B cell (primary cell): ENCODE results near the gene SLK. TPM values are rescaled to one million over a fixed set of nuclear protein-coding genes. Genes with fewer than 3 reads are reported as not detected.

Source experiments
- ATAC-seq: fragments of 200-7000 bp; cut with Tn5 transposase; one replicate; pipeline ENCODE4 v1.10.0; 2021; ENCODE audit warnings: low read depth, mild to moderate bottlenecking, moderate number of reproducible peaks, moderate library complexity
- CTCF ChIA-PET: fragments of 350-600 bp; sonication (Branson Sonifier 250); formaldehyde crosslinking; loops from one replicate; lab custom pipeline; 2021; ENCODE audit warnings: antibody characterized with exemption, inconsistent platforms; lab: Charles Lee
- POLR2A ChIA-PET: fragments of 350-600 bp; sonication (Branson Sonifier 250); formaldehyde crosslinking; loops from one replicate; lab custom pipeline; 2021; ENCODE audit warnings: antibody characterized with exemption; lab: Charles Lee
- DNase-seq: peaks from one replicate; pipeline ENCODE4 v3.0.0; 2013
- H2AFZ ChIP-seq: 2 replicates; pipeline ENCODE4 v1.6.1; 2012; ENCODE audit warnings: mild to moderate bottlenecking, low read depth, low read length; ENCODE audit not compliant: insufficient read depth, poor library complexity, severe bottlenecking
- H3K27ac ChIP-seq, 2 donors: 1 replicate in 1 of 2; 2 replicates in 1 of 2; pipeline ENCODE4 v1.5.1; 2012 to 2013; ENCODE audit warnings: low read length in 2 of 2, mild to moderate bottlenecking in 2 of 2, moderate library complexity in 1 of 2
- H3K27me3 ChIP-seq, 4 experiments: fragments of 200-600 bp in 1 of 4; sonication (generic) in 1 of 4; replicated peaks in 1 of 4; 1 replicate in 2 of 4; 2 replicates in 2 of 4; pipeline versions ENCODE4 v1.6.1 to v1.7.0; 2013 to 2016; ENCODE audit warnings: low read length in 3 of 4, mild to moderate bottlenecking in 2 of 4, mixed read lengths in 1 of 4, moderate library complexity in 1 of 4; ENCODE audit not compliant: insufficient read depth in 4 of 4, control insufficient read depth in 3 of 4; ENCODE audit errors: control extremely low read depth in 1 of 4
- H3K36me3 ChIP-seq, 2 experiments: replicated peaks in 1 of 2; 1 replicate in 1 of 2; 2 replicates in 1 of 2; pipeline versions ENCODE4 v1.6.1 to v1.7.1; 2013; ENCODE audit warnings: low read length in 1 of 2; ENCODE audit not compliant: insufficient read depth in 2 of 2, control insufficient read depth in 1 of 2; ENCODE audit errors: control extremely low read depth in 1 of 2, extremely low read depth in 1 of 2
- H3K4me1 ChIP-seq, 2 donors: fragments of 200-600 bp in 1 of 2; sonication (generic) in 1 of 2; 1 replicate in 1 of 2; 2 replicates in 1 of 2; pipeline versions ENCODE4 v1.5.1 to v1.6.1; 2013 to 2017; ENCODE audit warnings: low read length in 2 of 2; ENCODE audit not compliant: control insufficient read depth in 2 of 2, insufficient read depth in 2 of 2
- H3K4me2 ChIP-seq: replicated peaks from 2 replicates; pipeline ENCODE3; 2012; ENCODE audit warnings: mild to moderate bottlenecking, low read depth, low read length; ENCODE audit not compliant: poor library complexity, severe bottlenecking
- H3K4me3 ChIP-seq, 5 experiments: fragments of 200-600 bp in 1 of 5; sonication (generic) in 1 of 5; 1 replicate in 3 of 5; 2 replicates in 2 of 5; pipeline versions ENCODE4 v1.5.1 to v1.7.0; 2011 to 2016; ENCODE audit warnings: low read length in 4 of 5, mild to moderate bottlenecking in 4 of 5, low read depth in 2 of 5, control low read depth in 1 of 5, moderate library complexity in 1 of 5; ENCODE audit not compliant: insufficient read depth in 1 of 5; ENCODE audit errors: control extremely low read depth in 1 of 5, extremely low read depth in 1 of 5
- H3K79me2 ChIP-seq: fragments of 200-600 bp; sonication (generic); one replicate; pipeline ENCODE4 v1.6.0; 2016; ENCODE audit warnings: low read length; ENCODE audit not compliant: control insufficient read depth, insufficient read depth
- H3K9ac ChIP-seq: fragments of 200-600 bp; sonication (generic); 2 replicates; pipeline ENCODE4 v1.6.1; 2017; ENCODE audit warnings: mild to moderate bottlenecking, low read length, moderate library complexity
- H3K9me3 ChIP-seq, 3 donors: one replicate each; pipeline versions ENCODE4 v1.6.1 to v1.7.1; 2013; ENCODE audit warnings: low read length in 2 of 3; ENCODE audit not compliant: control insufficient read depth in 2 of 3, insufficient read depth in 1 of 3; ENCODE audit errors: control extremely low read depth in 1 of 3
- H4K20me1 ChIP-seq: 2 replicates; pipeline ENCODE4 v1.6.0; 2012; ENCODE audit warnings: mild to moderate bottlenecking, low read length; ENCODE audit not compliant: insufficient read depth, control insufficient read depth, poor library complexity, severe bottlenecking
- H3K27ac Mint-ChIP-seq: one replicate; pipeline ENCODE4 v1.8.0; 2021; ENCODE audit warnings: mixed read lengths
- H3K27me3 Mint-ChIP-seq: one replicate; pipeline ENCODE4 v1.8.0; 2021; ENCODE audit warnings: mixed read lengths
- H3K4me1 Mint-ChIP-seq: one replicate; pipeline ENCODE4 v1.8.0; 2021; ENCODE audit warnings: mixed read lengths
- H3K4me3 Mint-ChIP-seq: one replicate; pipeline ENCODE4 v1.8.0; 2021; ENCODE audit warnings: mixed read lengths
- H3K9me3 Mint-ChIP-seq: one replicate; pipeline ENCODE4 v1.8.0; 2022; ENCODE audit warnings: mixed read lengths; ENCODE audit not compliant: insufficient read depth
- EZH2 ChIP-seq: IDR thresholded peaks from 2 replicates; pipeline ENCODE4 v1.6.1; 2012; ENCODE audit warnings: borderline replicate concordance, low read depth, mild to moderate bottlenecking, moderate library complexity, low read length; ENCODE audit not compliant: insufficient read depth, poor library complexity, severe bottlenecking
- WGBS: methylation state at CpG from one replicate; pipeline ENCODE4 v1.1.5; 2013; ENCODE audit warnings: missing lambda C conversion rate; ENCODE audit not compliant: insufficient coverage; 5-methylcytosine and 5-hydroxymethylcytosine counted together
- intact Hi-C: fragments of 100-400 bp; cut with micrococcal nuclease; formaldehyde crosslinking; loops from one replicate; pipeline ENCODE4 v1.10.0; 2022
- polyA plus RNA-seq: library from polyadenylated mRNA; depleted of rRNA; stranded (reverse); fragments of >200 nt; gene quantifications from 2 replicates; pipeline ENCODE4 v1.2.3, GENCODE V29; 2012
- total RNA-seq, 2 donors: library from RNA; stranded (reverse); fragments of 120-200 nt in 1 of 2; gene quantifications; 1 replicate in 1 of 2; 2 replicates in 1 of 2; pipeline versions ENCODE4 v1.2.3 to v1.2.4, GENCODE V29; 2013 to 2022
- TF ChIP-seq, protein P1 (sequence below): fragments of 200-600 bp; IDR thresholded peaks from one replicate; pipeline ENCODE4 v1.8.0; 2022; ENCODE audit warnings: antibody characterized with exemption, mild to moderate bottlenecking

Gene SLK
- total and polyA plus RNA-seq, 2 donors (not counting 1 experiment from before 2014, with no cell fraction given) = 2.9 to 24.5 TPM

DNA sequence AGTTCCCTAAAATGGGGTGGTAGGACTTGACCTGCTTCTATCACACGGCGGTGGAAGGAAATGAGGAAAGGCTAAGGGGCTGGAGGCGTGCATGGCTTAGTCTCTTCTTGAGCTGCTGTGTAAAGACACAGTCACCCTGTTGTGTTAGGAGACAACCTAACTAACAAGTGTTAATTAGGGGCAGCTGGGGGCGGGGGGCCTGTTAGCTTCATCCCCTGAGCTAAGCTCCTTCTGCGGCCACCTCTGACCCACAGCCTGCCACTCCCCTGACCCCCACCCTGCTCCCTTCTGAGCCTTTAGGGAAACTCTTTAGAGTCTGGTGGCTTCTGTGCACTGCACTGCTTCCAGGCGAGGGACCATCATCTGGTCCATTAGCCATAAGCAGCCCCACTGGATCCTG is 90.8 kb downstream of the SLK start:
- CTCF ChIA-PET = no interaction called here

DNA sequence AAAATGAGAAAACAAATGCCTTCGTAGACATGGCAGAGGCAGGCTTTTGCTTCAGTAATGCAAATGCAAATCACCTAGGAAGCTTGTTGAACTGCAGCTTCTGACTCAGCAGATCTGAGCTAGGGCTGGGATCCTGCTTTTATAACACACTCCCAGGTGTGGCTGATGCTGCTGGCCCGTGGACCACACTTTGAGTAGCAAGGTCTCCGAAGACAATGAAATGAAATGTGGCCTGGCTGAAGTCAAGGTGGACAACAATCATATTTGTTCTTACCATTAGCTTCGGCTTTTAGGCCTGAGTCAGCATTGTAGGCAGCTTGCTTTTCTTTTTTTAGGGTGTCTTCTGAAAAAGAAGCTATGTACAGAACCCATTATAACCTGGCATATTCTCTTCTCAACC is 92.4 kb downstream of the SLK start:
- Histone ChIP-seq H3K36me3 (no peaks in the 10 kb centered on the region), H3K9me3 (no peaks in the 10 kb centered on the region), H3K27ac (no peak overlapping the region), H3K79me2 (no peaks in the 10 kb centered on the region), H4K20me1 (no peaks in the 10 kb centered on the region), H3K4me3 (no peak overlapping the region), H3K4me2 (no peak overlapping the region), H3K4me1 (no peaks in the 10 kb centered on the region), H3K9ac (no peak overlapping the region), H2AFZ (no peak overlapping the region), H3K27me3 (no peaks in the 10 kb centered on the region)
- Mint-ChIP-seq H3K4me1 (no peaks in the 10 kb centered on the region), H3K27me3 (peaks cover 12% of the 10 kb centered on the region), H3K4me3 (no peak overlapping the region), H3K9me3 (no peaks in the 10 kb centered on the region), H3K27ac (no peak overlapping the region)
- no peak for DNase-seq
- intact Hi-C loops = no loop called here
- CTCF ChIA-PET = no interaction called here
- WGBS = 62% methylated on average over 3 of the region's 4 CpGs
- ATAC-seq = no peak
- POLR2A ChIA-PET = no interaction called here
- TF ChIP-seq, protein P1, sequence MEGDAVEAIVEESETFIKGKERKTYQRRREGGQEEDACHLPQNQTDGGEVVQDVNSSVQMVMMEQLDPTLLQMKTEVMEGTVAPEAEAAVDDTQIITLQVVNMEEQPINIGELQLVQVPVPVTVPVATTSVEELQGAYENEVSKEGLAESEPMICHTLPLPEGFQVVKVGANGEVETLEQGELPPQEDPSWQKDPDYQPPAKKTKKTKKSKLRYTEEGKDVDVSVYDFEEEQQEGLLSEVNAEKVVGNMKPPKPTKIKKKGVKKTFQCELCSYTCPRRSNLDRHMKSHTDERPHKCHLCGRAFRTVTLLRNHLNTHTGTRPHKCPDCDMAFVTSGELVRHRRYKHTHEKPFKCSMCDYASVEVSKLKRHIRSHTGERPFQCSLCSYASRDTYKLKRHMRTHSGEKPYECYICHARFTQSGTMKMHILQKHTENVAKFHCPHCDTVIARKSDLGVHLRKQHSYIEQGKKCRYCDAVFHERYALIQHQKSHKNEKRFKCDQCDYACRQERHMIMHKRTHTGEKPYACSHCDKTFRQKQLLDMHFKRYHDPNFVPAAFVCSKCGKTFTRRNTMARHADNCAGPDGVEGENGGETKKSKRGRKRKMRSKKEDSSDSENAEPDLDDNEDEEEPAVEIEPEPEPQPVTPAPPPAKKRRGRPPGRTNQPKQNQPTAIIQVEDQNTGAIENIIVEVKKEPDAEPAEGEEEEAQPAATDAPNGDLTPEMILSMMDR = no peak
- TF ChIP-seq EZH2 = no peak

More for the DNA sequence above, 90.8 kb downstream of the SLK start:
- H3K4me1 Mint-ChIP-seq = no peaks in the 10 kb centered on the region
- Histone ChIP-seq H3K9me3 (no peaks in the 10 kb centered on the region), H3K4me3 (no peak overlapping the region), H2AFZ (no peak overlapping the region), H3K9ac (no peak overlapping the region), H3K27ac (no peak overlapping the region), H3K4me2 (no peak overlapping the region), H4K20me1 (no peaks in the 10 kb centered on the region), H3K79me2 (no peaks in the 10 kb centered on the region), H3K4me1 (no peaks in the 10 kb centered on the region), H3K27me3 (no peaks in the 10 kb centered on the region), H3K36me3 (no peaks in the 10 kb centered on the region)
- ATAC-seq (no peak), DNase-seq (no peak)
- peaks cover 5% of the 10 kb centered on the region for H3K27me3 Mint-ChIP-seq
- H3K9me3 Mint-ChIP-seq = no peaks in the 10 kb centered on the region
- WGBS = 81% methylated on average over 6 of the region's 6 CpGs
- no peak overlapping the region for H3K4me3 Mint-ChIP-seq
- no peak overlapping the region for H3K27ac Mint-ChIP-seq
- POLR2A ChIA-PET = no interaction called here
- no peak for TF ChIP-seq EZH2
- TF ChIP-seq, protein P1 = no peak
- intact Hi-C loops = no loop called here
